Hepatocyte (in vitro differentiated cells): ENCODE measurements around the gene SMARCB1.

Experiments
- CTCF ChIP-seq: fragments of 200-600 bp; sonication (generic); IDR thresholded peaks from 2 replicates; pipeline ENCODE4 v1.5.1; 2016; ENCODE audit warnings: antibody characterized with exemption, mild to moderate bottlenecking; ENCODE audit not compliant: poor library complexity
- EZH2 ChIP-seq: fragments of 200-600 bp; sonication (generic); IDR thresholded peaks from 2 replicates; pipeline ENCODE4 v1.6.1; 2016; ENCODE audit warnings: antibody characterized with exemption, mild to moderate bottlenecking, borderline replicate concordance

- no peak for TF ChIP-seq EZH2
- no peak for TF ChIP-seq CTCF
These were observed 70.2 kb downstream of the SMARCB1 start for GRCh38 chr22:23856721-23857605.
